ENCODE results near the gene TTC39A. TPM values are rescaled to one million over a fixed set of nuclear protein-coding genes. Genes with fewer than 3 reads are reported as not detected.

The TTC39A gene
- total and polyA plus RNA-seq, 2 donors (not counting 1 experiment from before 2014, with no cell fraction given) = not detected

GRCh38 chr1:51297401-51298321, 32.7 kb downstream of the TTC39A start:
- Histone ChIP-seq H3K4me2 (replicated peaks; ENCODE audit: low read depth, low read length, poor library complexity, severe bottlenecking) (peak overlapping the region; percentile 83), H3K9ac (ENCODE audit: low read length) (peak overlapping the region; percentile 64), H3K27me3 (replicated peaks in 1 of 4; ENCODE audit: control extremely low read depth in 1 of 4, control insufficient read depth in 3 of 4, insufficient read depth in 4 of 4, low read length in 3 of 4) (peaks cover 0 to 9% (median 0%) of the 10 kb centered on the region in 4 experiments), H3K4me1 (ENCODE audit: control insufficient read depth in 2 of 2, insufficient read depth in 2 of 2, low read length in 2 of 2) (peaks cover 6 to 12% of the 10 kb centered on the region in 2 donors), H3K9me3 (ENCODE audit: control extremely low read depth in 1 of 3, control insufficient read depth in 2 of 3, insufficient read depth in 1 of 3, low read length in 2 of 3) (peaks cover 0 to 8% (median 0%) of the 10 kb centered on the region in 3 donors), H3K79me2 (ENCODE audit: control insufficient read depth, insufficient read depth, low read length) (no peaks in the 10 kb centered on the region), H3K4me3 (ENCODE audit: control extremely low read depth in 1 of 5, extremely low read depth in 1 of 5, insufficient read depth in 1 of 5, low read depth in 2 of 5, low read length in 4 of 5) (no peak overlapping the region), H2AFZ (ENCODE audit: insufficient read depth, low read depth, low read length, poor library complexity, severe bottlenecking) (no peak overlapping the region), H3K36me3 (replicated peaks in 1 of 2; ENCODE audit: control extremely low read depth in 1 of 2, control insufficient read depth in 1 of 2, extremely low read depth in 1 of 2, insufficient read depth in 2 of 2, low read length in 1 of 2) (no peaks in the 10 kb centered on the region), H3K27ac (ENCODE audit: low read length in 2 of 2) (no peak overlapping the region), H4K20me1 (ENCODE audit: control insufficient read depth, insufficient read depth, low read length, poor library complexity, severe bottlenecking) (no peaks in the 10 kb centered on the region)
- Mint-ChIP-seq H3K9me3 (ENCODE audit: insufficient read depth) (no peaks in the 10 kb centered on the region), H3K4me1 (peaks cover 10% of the 10 kb centered on the region), H3K4me3 (peak overlapping the region; percentile 60), H3K27me3 (peaks cover 10% of the 10 kb centered on the region), H3K27ac (no peak overlapping the region)
- WGBS (ENCODE audit: insufficient coverage) = 88% methylated on average over 25 of the region's 25 CpGs
- TF ChIP-seq EZH2 (IDR thresholded peaks at IDR 0.05; ENCODE audit: borderline replicate concordance, insufficient read depth, low read depth, low read length, poor library complexity, severe bottlenecking) = no peak
- TF ChIP-seq, protein P1, sequence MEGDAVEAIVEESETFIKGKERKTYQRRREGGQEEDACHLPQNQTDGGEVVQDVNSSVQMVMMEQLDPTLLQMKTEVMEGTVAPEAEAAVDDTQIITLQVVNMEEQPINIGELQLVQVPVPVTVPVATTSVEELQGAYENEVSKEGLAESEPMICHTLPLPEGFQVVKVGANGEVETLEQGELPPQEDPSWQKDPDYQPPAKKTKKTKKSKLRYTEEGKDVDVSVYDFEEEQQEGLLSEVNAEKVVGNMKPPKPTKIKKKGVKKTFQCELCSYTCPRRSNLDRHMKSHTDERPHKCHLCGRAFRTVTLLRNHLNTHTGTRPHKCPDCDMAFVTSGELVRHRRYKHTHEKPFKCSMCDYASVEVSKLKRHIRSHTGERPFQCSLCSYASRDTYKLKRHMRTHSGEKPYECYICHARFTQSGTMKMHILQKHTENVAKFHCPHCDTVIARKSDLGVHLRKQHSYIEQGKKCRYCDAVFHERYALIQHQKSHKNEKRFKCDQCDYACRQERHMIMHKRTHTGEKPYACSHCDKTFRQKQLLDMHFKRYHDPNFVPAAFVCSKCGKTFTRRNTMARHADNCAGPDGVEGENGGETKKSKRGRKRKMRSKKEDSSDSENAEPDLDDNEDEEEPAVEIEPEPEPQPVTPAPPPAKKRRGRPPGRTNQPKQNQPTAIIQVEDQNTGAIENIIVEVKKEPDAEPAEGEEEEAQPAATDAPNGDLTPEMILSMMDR (IDR thresholded peaks at IDR 0.05) = no peak
- ATAC-seq (ENCODE audit: low read depth) (no peak), DNase-seq (no peak)
- POLR2A ChIA-PET = no interaction called here
- intact Hi-C loops (cut with micrococcal nuclease) = loop anchor here (2.0 kb wide), 1 partner anchor 109 kb away; no protein-coding TSS in a partner anchor
- CTCF ChIA-PET = interaction anchor here (0.5 to 3.8 kb wide), 16 partner anchors 8 to 531 kb away, joined by 3 to 61 read pairs (median 4); partner anchors contain the start of gene RNF11
